GM10266 (cell line): ENCODE results near the gene RMDN3.
A peak's percentile ranks its signal among the peaks of the same experiment; 100 is the strongest.

Experiments
- DNase-seq: peaks from one replicate; pipeline ENCODE4 v3.0.0; 2012; ENCODE audit errors: extremely low spot score
- CTCF ChIP-seq: IDR thresholded peaks from 2 replicates; pipeline ENCODE4 v1.5.1; 2012; ENCODE audit warnings: mild to moderate bottlenecking, low read depth; ENCODE audit not compliant: control insufficient read depth, insufficient read depth; ENCODE audit errors: missing control alignments

Gene RMDN3

GRCh38 chr15:40695469-40695890, 59.6 kb downstream of the RMDN3 start:
- TF ChIP-seq CTCF = no peak
- peak; percentile 35 for DNase-seq

GRCh38 chr15:40694688-40695468, 60.2 kb downstream of the RMDN3 start, which contains the start of gene RAD51:
Gene RAD51 (plus strand): TSS chr15:40695174. CDS start chr15:40698759, 3,585 bp downstream.
- peak; percentile 95 for DNase-seq
- TF ChIP-seq CTCF = no peak

- no peak for TF ChIP-seq CTCF
- peak; percentile 27 for DNase-seq
Observed at GRCh38 chr15:40693904-40694687, 61.0 kb downstream of the RMDN3 start.

- TF ChIP-seq CTCF = no peak
- no peak for DNase-seq
Observed at GRCh38 chr15:40691737-40692136, 63.3 kb downstream of the RMDN3 start.

- no peak for TF ChIP-seq CTCF
- no peak for DNase-seq
Observed at GRCh38 chr15:40688932-40689799, 65.9 kb downstream of the RMDN3 start.
